Measurements from ENCODE around the gene MAPT. TPM values are rescaled to one million over a fixed set of nuclear protein-coding genes. Genes with fewer than 3 reads are reported as not detected.

MAPT gene
- total RNA-seq, 1 donor from 2014 or later, result 23.5 TPM

GRCh38 chr17:46026166-46027047 lies 132.1 kb downstream of the MAPT start:
- DNase-seq (ENCODE audit: low spot score), result no peak

- DNase-seq (ENCODE audit: low spot score), result no peak
These were observed 133.0 kb downstream of the MAPT start for GRCh38 chr17:46027048-46027975.

DNA sequence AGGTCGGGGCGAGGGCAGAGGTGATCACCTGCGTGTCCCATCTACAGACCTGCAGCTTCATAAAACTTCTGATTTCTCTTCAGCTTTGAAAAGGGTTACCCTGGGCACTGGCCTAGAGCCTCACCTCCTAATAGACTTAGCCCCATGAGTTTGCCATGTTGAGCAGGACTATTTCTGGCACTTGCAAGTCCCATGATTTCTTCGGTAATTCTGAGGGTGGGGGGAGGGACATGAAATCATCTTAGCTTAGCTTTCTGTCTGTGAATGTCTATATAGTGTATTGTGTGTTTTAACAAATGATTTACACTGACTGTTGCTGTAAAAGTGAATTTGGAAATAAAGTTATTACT lies 133.6 kb downstream of the MAPT start:
- no peak for DNase-seq (ENCODE audit: low spot score)

GRCh38 chr17:46028374-46028773 lies 134.0 kb downstream of the MAPT start:
- DNase-seq (ENCODE audit: low spot score), result no peak

- DNase-seq (ENCODE audit: low spot score), result no peak
These were observed 134.7 kb downstream of the MAPT start for GRCh38 chr17:46028981-46029565.

GRCh38 chr17:46029627-46030026 lies 135.3 kb downstream of the MAPT start:
- DNase-seq (ENCODE audit: low spot score), result no peak

GRCh38 chr17:46030752-46031151 lies 136.4 kb downstream of the MAPT start:
- no peak for DNase-seq (ENCODE audit: low spot score)

DNA sequence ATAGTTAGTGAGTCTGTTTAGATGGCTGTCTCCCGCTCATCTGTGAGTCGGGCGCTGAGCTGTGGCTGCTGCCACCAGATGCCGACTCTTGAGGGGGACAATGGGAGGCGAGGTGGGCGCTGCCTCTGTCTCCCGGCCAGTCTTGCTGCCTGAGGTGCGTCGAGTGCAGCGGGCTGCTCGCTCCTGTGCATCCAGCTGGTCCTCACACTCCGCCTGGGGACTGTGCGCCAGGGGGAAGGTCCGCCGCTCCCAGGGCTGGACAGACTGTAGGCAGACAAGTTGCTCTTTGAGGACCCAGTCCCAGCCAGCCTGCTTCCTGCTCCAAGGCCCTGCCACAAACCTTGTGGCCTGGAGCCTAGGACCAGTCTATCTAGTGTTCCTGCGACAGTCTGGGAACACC lies 137.1 kb downstream of the MAPT start:
- no peak for DNase-seq (ENCODE audit: low spot score)

- DNase-seq (ENCODE audit: low spot score), result no peak
These were observed 137.6 kb downstream of the MAPT start for GRCh38 chr17:46031920-46032319.

DNA sequence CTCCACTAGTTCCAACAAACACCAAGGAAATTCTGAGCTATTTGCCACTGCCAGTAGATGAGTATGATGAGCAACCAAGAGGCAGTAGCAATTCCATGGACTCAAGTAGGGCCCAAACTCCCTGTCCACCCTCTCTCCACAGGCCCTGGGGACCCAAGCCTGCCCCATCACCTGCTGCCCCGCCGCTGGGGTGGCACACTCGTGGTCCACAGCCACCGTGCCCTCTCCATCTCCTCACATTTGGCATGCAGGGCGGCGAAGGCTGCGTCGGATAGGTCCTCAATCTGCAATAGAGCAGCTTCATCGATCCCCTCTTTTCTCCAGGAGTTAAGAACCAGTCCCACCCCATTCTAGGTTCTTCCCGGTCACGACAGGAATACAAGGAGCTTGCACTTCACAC lies 138.6 kb downstream of the MAPT start:
- DNase-seq (ENCODE audit: low spot score), result no peak

DNA sequence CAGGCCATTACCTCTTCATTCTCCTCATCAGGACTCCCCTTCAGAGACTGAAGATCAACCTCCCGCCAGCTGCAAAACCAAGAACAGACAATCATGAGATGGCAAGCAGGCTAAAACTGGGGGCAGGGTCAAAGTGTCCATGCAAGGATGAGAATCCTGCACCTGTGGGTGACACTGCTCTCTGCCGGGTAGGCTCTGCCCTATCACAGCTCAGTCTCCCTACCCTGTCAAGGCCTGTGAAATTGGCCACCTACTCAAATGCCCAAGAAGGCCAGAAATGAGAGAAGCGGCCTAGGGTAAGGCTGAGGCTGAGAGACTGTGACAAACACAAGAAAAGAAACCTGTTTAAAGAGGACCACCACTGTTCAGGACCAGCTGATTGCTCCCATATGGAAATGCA lies 139.0 kb downstream of the MAPT start:
- DNase-seq (ENCODE audit: low spot score), result no peak

GRCh38 chr17:46035112-46035818 lies 140.9 kb downstream of the MAPT start:
- no peak for DNase-seq (ENCODE audit: low spot score)

- DNase-seq (ENCODE audit: low spot score), result no peak
These were observed 142.1 kb downstream of the MAPT start for GRCh38 chr17:46036491-46036890.

- DNase-seq (ENCODE audit: low spot score), result no peak
These were observed 143.4 kb downstream of the MAPT start for GRCh38 chr17:46037722-46038255.

GRCh38 chr17:46038414-46038813 lies 144.1 kb downstream of the MAPT start:
- no peak for DNase-seq (ENCODE audit: low spot score)

GRCh38 chr17:46038937-46039336 lies 144.6 kb downstream of the MAPT start:
- DNase-seq (ENCODE audit: low spot score), result no peak

- DNase-seq (ENCODE audit: low spot score), result no peak
These were observed 145.3 kb downstream of the MAPT start for GRCh38 chr17:46039592-46040186.

DNA sequence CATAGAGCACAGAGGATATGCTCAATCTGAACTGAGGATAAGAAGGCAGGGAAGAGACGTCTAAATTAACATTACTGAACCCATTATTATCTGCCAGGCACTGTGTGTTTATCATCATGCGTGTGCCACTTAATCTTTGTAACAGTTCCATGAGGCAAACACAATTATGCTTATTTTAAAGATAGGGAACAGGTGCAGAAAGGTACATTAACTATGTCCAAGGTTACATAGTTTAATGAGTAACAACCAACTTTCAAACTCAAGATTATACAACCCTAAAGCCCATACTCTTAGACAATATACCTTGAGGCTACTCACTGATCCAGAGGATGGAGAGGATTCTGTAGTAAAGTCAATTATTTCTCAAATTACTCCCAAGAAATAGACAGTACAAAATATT lies 147.9 kb downstream of the MAPT start:
- no peak for DNase-seq (ENCODE audit: low spot score)

- DNase-seq (ENCODE audit: low spot score), result no peak
These were observed 148.6 kb downstream of the MAPT start for GRCh38 chr17:46042925-46043324.

- no peak for DNase-seq (ENCODE audit: low spot score)
These were observed 149.3 kb downstream of the MAPT start for GRCh38 chr17:46043606-46044005.

Data from mesenteric fat pad (tissue), 1 donor.